Stimulated activated CD4-positive, alpha-beta T cell treated with anti-CD3 and anti-CD28 coated beads, Interleukin-2, amount 100 ng/mL, for 24 hours (primary cell): Measurements from ENCODE around the gene C11orf24.

ENCODE experiments used
- DNase-seq, 2 donors: peaks; one replicate each; pipeline ENCODE4 v3.0.0-alpha.2; 2020

The C11orf24 gene

GRCh38 chr11:68242616-68243015, 29.2 kb downstream of the C11orf24 start:
- DNase-seq = no peak

- DNase-seq = no peak
These were observed 40.2 kb downstream of the C11orf24 start for GRCh38 chr11:68231621-68232020.

- no peak for DNase-seq
These were observed 42.2 kb downstream of the C11orf24 start for GRCh38 chr11:68229601-68230000.

GRCh38 chr11:68226421-68226820, 45.4 kb downstream of the C11orf24 start:
- DNase-seq = no peak

- DNase-seq = no peak
These were observed 47.2 kb downstream of the C11orf24 start for GRCh38 chr11:68224606-68225005.

GRCh38 chr11:68223275-68223674, 48.5 kb downstream of the C11orf24 start:
- DNase-seq = no peak

- no peak for DNase-seq
These were observed 50.4 kb downstream of the C11orf24 start for GRCh38 chr11:68221406-68221805.

- no peak for DNase-seq
These were observed 55.4 kb downstream of the C11orf24 start for GRCh38 chr11:68216171-68216938.

- no peak for DNase-seq
These were observed 56.1 kb downstream of the C11orf24 start for GRCh38 chr11:68215524-68216170.

GRCh38 chr11:68215087-68215445, 56.7 kb downstream of the C11orf24 start:
- DNase-seq = peak in 1 of 2 donors; percentile 40

- DNase-seq = no peak
These were observed 57.3 kb downstream of the C11orf24 start for GRCh38 chr11:68214173-68215086.

- peak; percentile 79 to 81 for DNase-seq
These were observed 58.1 kb downstream of the C11orf24 start for GRCh38 chr11:68213555-68214172.

- peak; percentile 65 to 68 for DNase-seq
These were observed 58.6 kb downstream of the C11orf24 start, which contains the start of gene KMT5B for GRCh38 chr11:68213135-68213515. TSS of gene KMT5B (minus strand) at chr11:68213296. CDS start at chr11:68190076, 23,220 bp downstream.

- peak; percentile 58 to 62 for DNase-seq
These were observed 59.2 kb downstream of the C11orf24 start for GRCh38 chr11:68212421-68213134.

- DNase-seq = peak in 1 of 2 donors; percentile 17
These were observed 60.2 kb downstream of the C11orf24 start for GRCh38 chr11:68211546-68211945.
